Stomach (tissue), 9 donors: ENCODE results near the gene ESAM. TPM values are rescaled to one million over a fixed set of nuclear protein-coding genes. Genes with fewer than 3 reads are reported as not detected.
"Not testable (repeated sequence)": the region's sequence is repeated elsewhere in the genome, so short reads cannot be mapped to it uniquely, and the experiment has no call there.

ENCODE experiments used
- DNase-seq, 2 donors: peaks; one replicate each; pipeline versions ENCODE4 v3.0.0 to v3.0.0-alpha.2; 2013 to 2019
- H3K27ac ChIP-seq, 5 donors: fragments of 200-600 bp in 4 of 5; sonication (generic) in 4 of 5; one replicate each; pipeline ENCODE4 v1.5.1; 2013 to 2019; ENCODE audit warnings: mild to moderate bottlenecking in 1 of 5, moderate library complexity in 1 of 5
- H3K27me3 ChIP-seq, 3 donors: fragments of 200-600 bp; sonication (generic); one replicate each; pipeline ENCODE4 v1.5.1; 2017 to 2019; ENCODE audit warnings: mixed run types in 1 of 3
- H3K36me3 ChIP-seq, 4 donors: fragments of 200-600 bp; sonication (generic); 1 replicate in 3 of 4; 2 replicates in 1 of 4; pipeline ENCODE4 v1.5.1; 2016 to 2019
- H3K4me1 ChIP-seq, 4 donors: fragments of 200-600 bp; sonication (generic); one replicate each; pipeline ENCODE4 v1.5.1; 2016 to 2019
- H3K4me3 ChIP-seq, 4 donors: fragments of 200-600 bp; sonication (generic) in 3 of 4; one replicate each; pipeline ENCODE4 v1.5.1; 2016 to 2019; ENCODE audit warnings: mild to moderate bottlenecking in 1 of 4
- H3K9me3 ChIP-seq, 4 donors: fragments of 200-600 bp; sonication (generic); one replicate each; pipeline ENCODE4 v1.5.1; 2016 to 2019
- CTCF ChIP-seq, 7 experiments: fragments of 450-650 bp in 4 of 7; fragments of 200-600 bp in 3 of 7; sonication (generic) in 3 of 7; IDR thresholded peaks; one replicate each; pipeline ENCODE4 v1.5.1; 2016 to 2019; ENCODE audit warnings: antibody characterized with exemption in 7 of 7, control low read depth in 2 of 7, mild to moderate bottlenecking in 1 of 7
- EP300 ChIP-seq: sonication (generic); formaldehyde crosslinking; IDR thresholded peaks from one replicate; pipeline ENCODE4 v1.6.1; 2017; ENCODE audit warnings: antibody characterized with exemption
- POLR2A ChIP-seq, 4 donors: fragments of 450-650 bp; IDR thresholded peaks; one replicate each; pipeline ENCODE4 v1.6.1; 2016; ENCODE audit warnings: antibody characterized with exemption in 4 of 4, control low read depth in 2 of 4, mild to moderate bottlenecking in 1 of 4, moderate library complexity in 1 of 4
- POLR2AphosphoS5 ChIP-seq, 3 donors: sonication (generic); formaldehyde crosslinking; IDR thresholded peaks; one replicate each; pipeline ENCODE4 v1.6.1; 2016; ENCODE audit warnings: antibody characterized with exemption in 3 of 3
- WGBS, 5 donors: extraction: QIAGEN DNeasy Blood & Tissue Kit in 3 of 5; methylation state at CpG; one replicate each; pipeline versions ENCODE4 v1.1.5 to v1.1.7; 2013 to 2018; 5-methylcytosine and 5-hydroxymethylcytosine counted together
- intact Hi-C: fragments of 100-400 bp; cut with DNase I; formaldehyde crosslinking; loops from one replicate; pipeline ENCODE4 v1.15.1; 2023; ENCODE audit warnings: low total_unique reads
- polyA plus RNA-seq, 3 donors: library from polyadenylated mRNA; stranded (reverse); fragments of 200-250 nt; gene quantifications; one replicate each; pipeline ENCODE4 v1.2.3, GENCODE V29; 2013
- total RNA-seq, 5 donors: library from RNA; depleted of rRNA; stranded (reverse); fragments of >200 nt; gene quantifications; one replicate each; pipeline versions ENCODE4 v1.1.0 to v1.2.3, GENCODE V29; 2014 to 2016
- donor health status: healthy with polysubstance abuse.
- donor health status: Bipolar disorder and iron deficiency.
- donor health status: healthy.

ESAM gene
- total and polyA plus RNA-seq, 8 donors, result 4.1 to 19.6 (median 9.6) TPM

- 24 to 48% (median 36%) methylated on average over 1 of the region's 1 CpG for WGBS, 5 donors
- no peak for DNase-seq
- Histone ChIP-seq H3K4me3 (no peak overlapping the region), H3K9me3 (no peaks in the 10 kb centered on the region), H3K27me3 (no peaks in the 10 kb centered on the region), H3K4me1 (peaks cover 0 to 27% (median 5%) of the 10 kb centered on the region in 4 donors), H3K36me3 (peaks cover 0 to 4% (median 1%) of the 10 kb centered on the region in 4 donors), H3K27ac (no peak overlapping the region)
- no peak for TF ChIP-seq POLR2A (IDR thresholded peaks at IDR 0.05)
- intact Hi-C loops, result no loop called here
Observed at GRCh38 chr11:124779568-124779967, 17.5 kb upstream of the ESAM start.

- TF ChIP-seq CTCF (IDR thresholded peaks at IDR 0.05), result no peak
- no peak for TF ChIP-seq POLR2A (IDR thresholded peaks at IDR 0.05)
- TF ChIP-seq POLR2AphosphoS5 (IDR thresholded peaks at IDR 0.05), result no peak
- TF ChIP-seq EP300, result no peak
- Histone ChIP-seq H3K9me3 (no peaks in the 10 kb centered on the region), H3K4me1 (peaks cover 0 to 18% (median 5%) of the 10 kb centered on the region in 4 donors), H3K4me3 (no peak overlapping the region), H3K36me3 (peaks cover 0 to 17% (median 3%) of the 10 kb centered on the region in 4 donors), H3K27me3 (no peaks in the 10 kb centered on the region), H3K27ac (no peak overlapping the region)
- intact Hi-C loops, result no loop called here
- DNase-seq, result no peak
- 81 to 87% (median 86%) methylated on average over 2 of the region's 2 CpGs for WGBS, 5 donors
Observed at GRCh38 chr11:124778281-124778680, 16.2 kb upstream of the ESAM start.

- peaks cover 0 to 11% (median 5%) of the 10 kb centered on the region in 4 donors for H3K4me1 ChIP-seq
- no peaks in the 10 kb centered on the region for H3K9me3 ChIP-seq
- H3K4me3 ChIP-seq, result no peak overlapping the region
- peaks cover 0 to 23% (median 12%) of the 10 kb centered on the region in 4 donors for H3K36me3 ChIP-seq
- DNase-seq, result no peak
- TF ChIP-seq CTCF (IDR thresholded peaks at IDR 0.05) (no peak), POLR2AphosphoS5 (IDR thresholded peaks at IDR 0.05) (no peak), EP300 (no peak), POLR2A (IDR thresholded peaks at IDR 0.05) (no peak)
- H3K27me3 ChIP-seq, result no peaks in the 10 kb centered on the region
- intact Hi-C loops, result no loop called here
- no peak overlapping the region for H3K27ac ChIP-seq
- 82 to 92% (median 89%) methylated on average over 7 of the region's 7 CpGs for WGBS, 5 donors
Observed at GRCh38 chr11:124776865-124777645, 15.0 kb upstream of the ESAM start.

GRCh38 chr11:124770959-124771358 is 8.9 kb upstream of the ESAM start:
- H3K36me3 ChIP-seq, result peaks cover 17 to 67% (median 62%) of the 10 kb centered on the region in 4 donors

DNA sequence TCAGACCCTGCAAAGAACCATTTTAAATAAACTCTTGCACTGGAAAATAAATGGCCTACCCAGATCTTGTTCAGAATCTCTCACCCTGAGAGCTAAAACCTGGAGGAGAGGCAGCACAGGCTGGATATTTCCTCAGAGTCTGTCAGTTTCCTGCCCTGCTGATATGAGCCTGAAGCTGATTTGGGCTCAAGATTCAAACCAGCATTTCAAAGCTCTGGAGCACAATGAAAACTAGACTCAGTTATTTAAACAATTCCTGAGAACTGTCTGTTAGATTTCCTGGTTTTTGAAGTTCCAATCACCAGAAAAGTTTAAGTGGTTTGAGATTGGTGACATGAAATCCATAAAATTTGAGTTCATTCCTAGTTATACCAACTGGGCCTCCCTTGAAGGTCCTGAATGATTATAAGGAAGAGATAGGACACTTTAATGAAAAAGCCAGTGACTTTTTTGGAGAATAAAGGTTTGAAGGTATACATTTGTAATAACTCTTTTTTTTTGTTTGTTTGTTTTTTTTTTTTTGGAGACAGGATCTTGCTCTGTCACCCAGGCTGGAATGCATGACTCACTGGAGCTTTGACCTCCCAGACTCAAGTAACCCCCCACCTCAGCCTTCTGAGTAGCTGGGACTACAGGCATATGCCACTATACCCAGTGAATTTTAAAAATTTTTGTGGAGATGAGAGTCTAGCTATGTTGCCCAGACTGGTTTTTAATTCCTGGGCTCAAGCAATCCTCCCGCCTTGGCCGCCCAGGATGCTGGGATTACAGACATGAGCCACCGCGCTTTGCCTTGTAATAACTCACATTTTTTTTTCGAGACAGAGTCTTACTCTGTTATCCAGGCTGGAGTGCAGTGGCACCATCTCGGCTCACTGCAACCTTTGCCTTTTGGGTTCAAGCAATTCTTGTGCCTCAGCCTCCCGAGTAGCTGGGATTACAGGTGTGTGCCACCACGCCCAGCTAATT is 8.0 kb upstream of the ESAM start:
- Histone ChIP-seq H3K27me3 (no peaks in the 10 kb centered on the region), H3K4me1 (peaks cover 0 to 8% (median 0%) of the 10 kb centered on the region in 4 donors), H3K27ac (no peak overlapping the region), H3K9me3 (no peaks in the 10 kb centered on the region), H3K36me3 (peaks cover 17 to 73% (median 66%) of the 10 kb centered on the region in 4 donors), H3K4me3 (no peak overlapping the region)
- intact Hi-C loops, result no loop called here
- no peak for TF ChIP-seq EP300
- TF ChIP-seq POLR2A (IDR thresholded peaks at IDR 0.05), result no peak
- no peak for TF ChIP-seq POLR2AphosphoS5 (IDR thresholded peaks at IDR 0.05)
- TF ChIP-seq CTCF (IDR thresholded peaks at IDR 0.05), result no peak
- 93 to 98% (median 97%) methylated on average over 8 of the region's 8 CpGs for WGBS, 5 donors
- DNase-seq, result no peak

More at GRCh38 chr11:124770959-124771358, 8.9 kb upstream of the ESAM start:
- WGBS, 5 donors, result 89 to 97% (median 95%) methylated on average over 6 of the region's 6 CpGs
- H3K27ac ChIP-seq, H3K4me3 ChIP-seq, intact Hi-C loops, H3K27me3 ChIP-seq, H3K4me1 ChIP-seq, H3K9me3 ChIP-seq, DNase-seq: not testable (repeated sequence)
